Urinary bladder (tissue), 4 donors: Measurements from ENCODE around the gene APBA1. TPM values are rescaled to one million over a fixed set of nuclear protein-coding genes. Genes with fewer than 3 reads are reported as not detected.

Experiments used
- DNase-seq: peaks from one replicate; pipeline ENCODE4 v3.0.0-alpha.2; 2015; ENCODE audit errors: extremely low spot score
- H3K27ac ChIP-seq: one replicate; pipeline ENCODE4 v1.5.1; 2013; ENCODE audit warnings: low read depth, mild to moderate bottlenecking, moderate library complexity
- H3K36me3 ChIP-seq: one replicate; pipeline ENCODE4 v1.6.1; 2013; ENCODE audit warnings: mild to moderate bottlenecking, moderate library complexity; ENCODE audit not compliant: insufficient read depth
- H3K4me1 ChIP-seq: one replicate; pipeline ENCODE4 v1.6.1; 2013; ENCODE audit warnings: mild to moderate bottlenecking, moderate library complexity; ENCODE audit not compliant: insufficient read depth
- H3K4me3 ChIP-seq: one replicate; pipeline ENCODE4 v1.5.1; 2013; ENCODE audit warnings: low read depth, low read length
- WGBS: extraction: QIAGEN DNeasy Blood & Tissue Kit; methylation state at CpG from one replicate; pipeline ENCODE4 v1.1.7; 2013; 5-methylcytosine and 5-hydroxymethylcytosine counted together
- polyA plus RNA-seq: library from polyadenylated mRNA; stranded (reverse); fragments of 200-250 nt; gene quantifications from one replicate; pipeline ENCODE4 v1.2.3, GENCODE V29; 2013
- total RNA-seq: library from RNA; depleted of rRNA; stranded (reverse); fragments of >200 nt; gene quantifications from one replicate; pipeline ENCODE4 v1.2.3, GENCODE V29; 2014
- donor health status: healthy with polysubstance abuse.
- donor health status: healthy.

APBA1 gene
- total and polyA plus RNA-seq, 2 donors, result 7.1 to 12.4 TPM

- Histone ChIP-seq H3K36me3 (no peaks in the 10 kb centered on the region), H3K4me3 (no peak overlapping the region), H3K27ac (no peak overlapping the region), H3K4me1 (no peaks in the 10 kb centered on the region)
- DNase-seq, result no peak
- 71% methylated on average over 6 of the region's 6 CpGs for whole genome bisulfite sequencing
Observed at GRCh38 chr9:69380301-69380700, 291.9 kb downstream of the APBA1 start.

GRCh38 chr9:69379270-69379982 is 292.7 kb downstream of the APBA1 start:
- no peak for DNase-seq
- H3K4me1 ChIP-seq, result no peaks in the 10 kb centered on the region
- no peaks in the 10 kb centered on the region for H3K36me3 ChIP-seq
- H3K4me3 ChIP-seq, result no peak overlapping the region
- H3K27ac ChIP-seq, result no peak overlapping the region
- WGBS, result 55% methylated on average over 9 of the region's 9 CpGs

GRCh38 chr9:69377981-69378380 is 294.2 kb downstream of the APBA1 start:
- Histone ChIP-seq H3K36me3 (no peaks in the 10 kb centered on the region), H3K4me1 (no peaks in the 10 kb centered on the region), H3K27ac (no peak overlapping the region), H3K4me3 (no peak overlapping the region)
- 66% methylated on average over 2 of the region's 2 CpGs for WGBS
- no peak for DNase-seq

Other genes starting within 250 kb of the APBA1 start
- gene PTAR1, start 87.6 kb upstream of the APBA1 start, total RNA-seq, result 175 TPM
- gene PTAR1, start 87.6 kb upstream of the APBA1 start, polyA plus RNA-seq, result 13.4 TPM
- not detected for gene CFAP95, start 148.4 kb upstream of the APBA1 start, total RNA-seq
- gene CFAP95, start 148.4 kb upstream of the APBA1 start, polyA plus RNA-seq, result not detected